ENCODE measurements around the gene SPTLC3. TPM values are rescaled to one million over a fixed set of nuclear protein-coding genes. Genes with fewer than 3 reads are reported as not detected.

Gene SPTLC3
- total and polyA plus RNA-seq, 2 donors (not counting 1 experiment from before 2014, with no cell fraction given) = not detected

GRCh38 chr20:13131688-13132087, 122.9 kb downstream of the SPTLC3 start:
- Histone ChIP-seq H3K4me2 (replicated peaks; ENCODE audit: low read depth, low read length, poor library complexity, severe bottlenecking) (no peak overlapping the region), H3K9me3 (ENCODE audit: control extremely low read depth in 1 of 3, control insufficient read depth in 2 of 3, insufficient read depth in 1 of 3, low read length in 2 of 3) (no peaks in the 10 kb centered on the region), H3K27me3 (replicated peaks in 1 of 4; ENCODE audit: control extremely low read depth in 1 of 4, control insufficient read depth in 3 of 4, insufficient read depth in 4 of 4, low read length in 3 of 4) (no peaks in the 10 kb centered on the region), H2AFZ (ENCODE audit: insufficient read depth, low read depth, low read length, poor library complexity, severe bottlenecking) (no peak overlapping the region), H3K4me1 (ENCODE audit: control insufficient read depth in 2 of 2, insufficient read depth in 2 of 2, low read length in 2 of 2) (no peaks in the 10 kb centered on the region), H3K27ac (ENCODE audit: low read length in 2 of 2) (no peak overlapping the region), H3K4me3 (ENCODE audit: control extremely low read depth in 1 of 5, extremely low read depth in 1 of 5, insufficient read depth in 1 of 5, low read depth in 2 of 5, low read length in 4 of 5) (no peak overlapping the region), H4K20me1 (ENCODE audit: control insufficient read depth, insufficient read depth, low read length, poor library complexity, severe bottlenecking) (no peaks in the 10 kb centered on the region), H3K79me2 (ENCODE audit: control insufficient read depth, insufficient read depth, low read length) (no peaks in the 10 kb centered on the region), H3K9ac (ENCODE audit: low read length) (no peak overlapping the region), H3K36me3 (replicated peaks in 1 of 2; ENCODE audit: control extremely low read depth in 1 of 2, control insufficient read depth in 1 of 2, extremely low read depth in 1 of 2, insufficient read depth in 2 of 2, low read length in 1 of 2) (no peaks in the 10 kb centered on the region)
- no peak for DNase-seq
- Mint-ChIP-seq H3K27me3 (peaks cover 10% of the 10 kb centered on the region), H3K9me3 (ENCODE audit: insufficient read depth) (no peaks in the 10 kb centered on the region), H3K4me1 (no peaks in the 10 kb centered on the region), H3K27ac (no peak overlapping the region), H3K4me3 (no peak overlapping the region)
- 38% methylated on average over 3 of the region's 3 CpGs for whole genome bisulfite sequencing (ENCODE audit: insufficient coverage)
- POLR2A ChIA-PET = no interaction called here
- ATAC-seq (ENCODE audit: low read depth) = no peak
- TF ChIP-seq EZH2 (IDR thresholded peaks at IDR 0.05; ENCODE audit: borderline replicate concordance, insufficient read depth, low read depth, low read length, poor library complexity, severe bottlenecking) = no peak
- TF ChIP-seq, protein P1, sequence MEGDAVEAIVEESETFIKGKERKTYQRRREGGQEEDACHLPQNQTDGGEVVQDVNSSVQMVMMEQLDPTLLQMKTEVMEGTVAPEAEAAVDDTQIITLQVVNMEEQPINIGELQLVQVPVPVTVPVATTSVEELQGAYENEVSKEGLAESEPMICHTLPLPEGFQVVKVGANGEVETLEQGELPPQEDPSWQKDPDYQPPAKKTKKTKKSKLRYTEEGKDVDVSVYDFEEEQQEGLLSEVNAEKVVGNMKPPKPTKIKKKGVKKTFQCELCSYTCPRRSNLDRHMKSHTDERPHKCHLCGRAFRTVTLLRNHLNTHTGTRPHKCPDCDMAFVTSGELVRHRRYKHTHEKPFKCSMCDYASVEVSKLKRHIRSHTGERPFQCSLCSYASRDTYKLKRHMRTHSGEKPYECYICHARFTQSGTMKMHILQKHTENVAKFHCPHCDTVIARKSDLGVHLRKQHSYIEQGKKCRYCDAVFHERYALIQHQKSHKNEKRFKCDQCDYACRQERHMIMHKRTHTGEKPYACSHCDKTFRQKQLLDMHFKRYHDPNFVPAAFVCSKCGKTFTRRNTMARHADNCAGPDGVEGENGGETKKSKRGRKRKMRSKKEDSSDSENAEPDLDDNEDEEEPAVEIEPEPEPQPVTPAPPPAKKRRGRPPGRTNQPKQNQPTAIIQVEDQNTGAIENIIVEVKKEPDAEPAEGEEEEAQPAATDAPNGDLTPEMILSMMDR (IDR thresholded peaks at IDR 0.05) = no peak
- CTCF ChIA-PET = interaction anchor here (0.6 to 1.3 kb wide), 2 partner anchors 9 to 15 kb away, joined by 3 to 4 read pairs; no protein-coding TSS in a partner anchor
- intact Hi-C loops (cut with micrococcal nuclease) = no loop called here

DNA sequence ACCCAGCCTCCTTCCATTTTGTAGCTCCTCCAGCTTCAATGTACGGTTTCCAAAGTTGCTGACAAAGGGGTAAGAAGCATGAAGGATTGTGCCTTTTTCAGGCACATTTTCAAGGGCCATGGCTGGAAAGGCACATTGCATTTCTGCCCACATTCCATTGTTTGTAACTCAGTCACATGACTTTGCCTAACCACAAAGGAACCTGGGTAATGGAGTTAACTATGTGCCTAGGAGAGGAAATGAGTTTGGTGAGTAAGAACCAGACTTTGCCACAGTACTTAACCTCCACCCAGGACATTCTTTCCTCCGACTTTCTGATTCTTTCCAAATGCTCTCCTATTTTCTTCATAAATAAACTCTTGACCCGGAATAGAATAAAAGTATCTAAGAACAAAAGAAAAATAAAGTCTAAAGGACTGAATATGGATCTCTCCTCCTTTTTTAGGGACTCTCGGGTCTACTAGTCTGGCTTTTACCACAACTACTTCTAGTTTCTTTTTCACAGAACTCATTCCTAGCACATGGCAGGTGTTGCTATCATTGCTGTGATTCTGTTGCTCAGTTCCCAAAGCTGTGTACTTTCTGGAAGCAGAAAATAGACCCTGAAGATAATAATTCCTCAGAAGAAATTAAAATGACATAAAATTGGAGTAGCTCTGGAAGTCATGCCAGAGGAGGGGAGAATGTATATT, 130.8 kb downstream of the SPTLC3 start:
- Mint-ChIP-seq H3K9me3 (ENCODE audit: insufficient read depth) (no peaks in the 10 kb centered on the region), H3K4me1 (no peaks in the 10 kb centered on the region), H3K27ac (no peak overlapping the region), H3K27me3 (peaks cover 4% of the 10 kb centered on the region), H3K4me3 (no peak overlapping the region)
- ATAC-seq (ENCODE audit: low read depth) (no peak), DNase-seq (no peak)
- Histone ChIP-seq H3K79me2 (ENCODE audit: control insufficient read depth, insufficient read depth, low read length) (no peaks in the 10 kb centered on the region), H3K4me1 (ENCODE audit: control insufficient read depth in 2 of 2, insufficient read depth in 2 of 2, low read length in 2 of 2) (no peaks in the 10 kb centered on the region), H3K27ac (ENCODE audit: low read length in 2 of 2) (no peak overlapping the region), H3K9me3 (ENCODE audit: control extremely low read depth in 1 of 3, control insufficient read depth in 2 of 3, insufficient read depth in 1 of 3, low read length in 2 of 3) (no peaks in the 10 kb centered on the region), H3K9ac (ENCODE audit: low read length) (no peak overlapping the region), H3K4me3 (ENCODE audit: control extremely low read depth in 1 of 5, extremely low read depth in 1 of 5, insufficient read depth in 1 of 5, low read depth in 2 of 5, low read length in 4 of 5) (no peak overlapping the region), H2AFZ (ENCODE audit: insufficient read depth, low read depth, low read length, poor library complexity, severe bottlenecking) (no peak overlapping the region), H3K27me3 (replicated peaks in 1 of 4; ENCODE audit: control extremely low read depth in 1 of 4, control insufficient read depth in 3 of 4, insufficient read depth in 4 of 4, low read length in 3 of 4) (no peaks in the 10 kb centered on the region), H3K4me2 (replicated peaks; ENCODE audit: low read depth, low read length, poor library complexity, severe bottlenecking) (no peak overlapping the region), H3K36me3 (replicated peaks in 1 of 2; ENCODE audit: control extremely low read depth in 1 of 2, control insufficient read depth in 1 of 2, extremely low read depth in 1 of 2, insufficient read depth in 2 of 2, low read length in 1 of 2) (no peaks in the 10 kb centered on the region), H4K20me1 (ENCODE audit: control insufficient read depth, insufficient read depth, low read length, poor library complexity, severe bottlenecking) (no peaks in the 10 kb centered on the region)
- WGBS (ENCODE audit: insufficient coverage) = 50% methylated on average over 1 of the region's 4 CpGs
- intact Hi-C loops (cut with micrococcal nuclease) = no loop called here
- no peak for TF ChIP-seq EZH2 (IDR thresholded peaks at IDR 0.05; ENCODE audit: borderline replicate concordance, insufficient read depth, low read depth, low read length, poor library complexity, severe bottlenecking)
- TF ChIP-seq, protein P1 (IDR thresholded peaks at IDR 0.05) = no peak
- POLR2A ChIA-PET = no interaction called here
- CTCF ChIA-PET = interaction anchor here (0.9 kb wide), 1 partner anchor 21 kb away, joined by 3 read pairs; no protein-coding TSS in a partner anchor
